ENCODE data around the gene CUL3. TPM values are rescaled to one million over a fixed set of nuclear protein-coding genes. Genes with fewer than 3 reads are reported as not detected.

CUL3 gene
- total RNA-seq, 2 donors from 2014 or later = 96.1 to 128 TPM

GRCh38 chr2:224426656-224427055 lies 158.5 kb downstream of the CUL3 start:
- ATAC-seq (replicated peaks) = no peak
- H3K9me3 Mint-ChIP-seq = peaks cover 4% of the 10 kb centered on the region
- H3K27ac Mint-ChIP-seq = no peak overlapping the region
- no peaks in the 10 kb centered on the region for H3K4me1 Mint-ChIP-seq
- H3K27me3 Mint-ChIP-seq = peaks cover 6% of the 10 kb centered on the region
- no peak overlapping the region for H3K4me3 Mint-ChIP-seq
- no peaks in the 10 kb centered on the region for H3K36me3 Mint-ChIP-seq (ENCODE audit: low read depth)

- H3K27ac Mint-ChIP-seq = no peak overlapping the region
- ATAC-seq (replicated peaks) = no peak
Measured at GRCh38 chr2:224421065-224421464, 164.1 kb downstream of the CUL3 start.

More at GRCh38 chr2:224421065-224421464, 164.1 kb downstream of the CUL3 start:
- H3K9me3 Mint-ChIP-seq = peaks cover 3% of the 10 kb centered on the region
- no peaks in the 10 kb centered on the region for H3K4me1 Mint-ChIP-seq
- H3K4me3 Mint-ChIP-seq = no peak overlapping the region
- H3K27me3 Mint-ChIP-seq = peaks cover 17% of the 10 kb centered on the region
- H3K36me3 Mint-ChIP-seq (ENCODE audit: low read depth) = no peaks in the 10 kb centered on the region

Other genes with a start within 250 kb of the CUL3 start
- gene FAM124B, start 183.3 kb downstream of the CUL3 start, total RNA-seq = 1 to 10 TPM in 1 of 2 donors, under 1 TPM in 1; 0.37 to 1.1 TPM
- gene CCDC195, start 131.0 kb upstream of the CUL3 start, total RNA-seq = not detected